Esophagus mucosa (tissue), 1 donor: Measurements from ENCODE around the gene VOPP1. TPM values are rescaled to one million over a fixed set of nuclear protein-coding genes. Genes with fewer than 3 reads are reported as not detected.
A peak's percentile ranks its signal among the peaks of the same experiment; 100 is the strongest.

Experiments used
- ATAC-seq: fragments of 200-7000 bp; cut with Tn5 transposase; one replicate; pipeline ENCODE4 v1.9.1; 2020
- total RNA-seq: library from RNA; stranded (reverse); gene quantifications from one replicate; pipeline ENCODE4 v1.2.4, GENCODE V29; 2023
- donor health status: DM: yes; HTN: yes; CAD: no.

The VOPP1 gene
- total RNA-seq, 1 donor from 2014 or later: 11.1 TPM

- no peak for ATAC-seq
Observed at GRCh38 chr7:55554038-55554437, 18.3 kb downstream of the VOPP1 start.

GRCh38 chr7:55553024-55553345, 19.3 kb downstream of the VOPP1 start:
- no peak for ATAC-seq

DNA sequence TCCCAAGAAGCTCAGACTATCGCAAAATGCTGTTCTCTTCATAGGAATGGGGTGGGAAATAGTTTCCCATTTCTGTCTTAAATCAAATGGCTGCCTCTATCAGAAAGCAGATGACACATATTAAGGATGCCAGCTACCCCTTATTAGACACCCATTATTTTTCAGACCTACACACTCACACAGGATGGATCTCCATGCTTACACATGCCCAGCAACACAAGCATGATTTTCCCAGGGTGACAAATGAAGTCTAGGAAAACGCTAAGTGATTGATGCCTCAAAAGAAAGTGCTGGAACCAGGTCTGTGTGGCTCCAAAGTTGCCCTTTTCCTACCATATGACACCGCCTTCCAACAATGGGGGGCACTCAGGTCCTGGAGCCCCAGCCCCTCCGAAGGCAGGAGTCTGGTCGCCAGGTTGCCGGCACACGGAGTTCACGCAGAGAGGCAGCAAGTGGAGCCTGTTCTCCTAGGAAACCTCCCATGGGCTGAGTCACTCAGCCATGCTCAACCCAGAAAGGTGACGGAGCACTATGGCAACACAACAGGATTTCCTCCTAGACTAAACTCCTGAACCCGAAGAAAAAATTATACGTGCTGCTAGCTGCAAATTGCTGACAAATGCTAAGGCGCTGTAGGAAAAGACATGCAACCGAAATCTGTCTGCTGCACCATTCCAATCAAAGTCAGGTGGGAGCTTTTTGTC, 19.8 kb downstream of the VOPP1 start:
- peak; percentile 96 for ATAC-seq

DNA sequence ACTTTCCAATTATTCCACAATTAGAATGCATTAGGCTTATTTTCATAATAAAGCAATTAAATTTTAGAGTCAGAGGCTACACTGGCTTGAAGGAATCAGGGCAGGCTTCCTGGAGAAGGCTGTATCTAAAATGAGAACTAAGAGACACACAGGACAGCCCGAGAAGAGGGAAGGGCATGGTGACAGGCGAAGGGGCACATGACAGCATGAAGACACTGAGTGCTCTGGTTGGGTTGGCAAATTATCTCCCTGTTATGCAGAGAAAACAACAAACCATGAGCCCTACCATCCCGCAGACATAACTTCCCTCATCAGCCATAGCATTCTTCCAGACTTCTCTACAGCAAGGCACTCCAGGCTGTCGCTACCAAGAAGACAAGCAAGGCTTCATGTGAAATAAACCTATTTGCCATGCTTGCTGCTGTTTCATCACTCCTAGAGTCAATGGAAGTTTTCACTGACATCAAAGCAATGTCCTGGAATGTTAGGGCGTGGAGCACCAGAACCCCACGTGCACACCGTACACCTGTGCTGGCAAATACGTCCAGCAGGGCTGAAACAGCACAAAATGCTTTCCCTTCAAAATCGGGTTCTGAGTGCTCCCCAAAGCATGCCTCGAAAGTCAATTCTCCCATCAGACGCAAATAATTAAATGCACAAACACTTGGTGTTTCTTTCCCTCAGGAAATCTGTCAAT, 21.3 kb downstream of the VOPP1 start:
- peak; percentile 44 for ATAC-seq

DNA sequence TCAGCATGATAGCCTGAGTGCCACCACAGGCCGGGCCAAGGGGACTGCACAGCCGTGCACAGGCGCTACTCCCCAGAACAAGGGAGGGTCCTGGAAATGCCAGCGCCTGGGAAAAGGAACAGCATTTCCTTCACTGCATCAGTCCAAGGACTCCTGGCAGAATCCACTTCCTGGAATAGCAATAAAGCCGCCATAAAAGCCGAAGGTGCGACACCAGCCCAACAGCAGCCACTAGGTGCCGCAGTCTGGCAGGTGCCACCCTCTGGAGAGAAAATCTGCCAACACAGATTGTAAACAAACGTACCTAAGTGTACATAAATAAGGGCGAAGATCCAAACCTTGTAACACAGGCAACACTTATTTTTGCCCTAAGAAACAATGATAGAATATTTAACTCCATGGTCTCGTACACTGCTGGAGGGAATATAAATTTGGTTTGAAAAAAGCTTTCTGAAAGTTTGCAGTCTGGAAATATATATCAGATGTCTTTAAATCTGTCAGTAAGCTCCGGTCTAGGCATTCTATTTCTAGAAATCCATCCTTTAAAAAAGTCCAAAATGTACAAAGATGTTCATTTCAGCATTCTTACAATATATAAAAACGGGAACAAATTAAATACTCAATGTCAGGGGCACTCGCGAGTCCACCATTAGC, 22.2 kb downstream of the VOPP1 start:
- ATAC-seq: no peak

- ATAC-seq: no peak
Observed at GRCh38 chr7:55549457-55549856, 22.8 kb downstream of the VOPP1 start.

GRCh38 chr7:55548295-55548731, 24.0 kb downstream of the VOPP1 start:
- no peak for ATAC-seq

- peak; percentile 83 for ATAC-seq
Observed at GRCh38 chr7:55546814-55547213, 25.5 kb downstream of the VOPP1 start.

- ATAC-seq: peak; percentile 90
Observed at GRCh38 chr7:55545496-55545895, 26.8 kb downstream of the VOPP1 start.

DNA sequence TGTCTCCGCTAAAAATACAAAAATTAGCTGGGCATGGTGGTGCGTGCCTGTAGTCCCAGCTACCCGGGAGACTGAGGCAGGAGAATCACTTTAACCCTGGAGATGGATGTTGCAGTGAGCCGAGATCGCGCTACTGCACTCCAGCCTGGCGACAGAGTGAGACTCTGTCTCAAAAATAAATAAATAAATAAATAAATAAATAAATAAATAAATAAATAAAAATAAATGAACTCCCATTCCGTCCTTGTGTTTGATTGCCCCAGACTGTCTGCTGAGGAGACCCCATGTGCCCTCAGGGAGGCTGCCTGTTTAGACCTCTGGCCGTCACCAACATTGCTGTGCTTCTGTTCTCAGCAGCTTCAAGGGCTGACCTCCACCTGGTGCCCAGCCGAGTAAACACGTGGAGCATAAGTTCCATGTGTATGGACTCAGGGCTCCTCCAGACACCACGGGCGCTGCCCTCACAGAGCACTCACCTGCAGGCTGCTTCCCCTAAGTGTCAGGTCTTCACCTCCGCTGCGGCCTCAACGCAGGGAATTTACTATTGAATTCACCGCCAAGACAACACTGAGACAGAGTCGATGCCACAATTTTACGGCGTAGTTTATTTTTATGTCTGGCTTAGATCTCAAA, 32.0 kb downstream of the VOPP1 start:
- no peak for ATAC-seq

- ATAC-seq: no peak
Observed at GRCh38 chr7:55539380-55539779, 32.9 kb downstream of the VOPP1 start.

DNA sequence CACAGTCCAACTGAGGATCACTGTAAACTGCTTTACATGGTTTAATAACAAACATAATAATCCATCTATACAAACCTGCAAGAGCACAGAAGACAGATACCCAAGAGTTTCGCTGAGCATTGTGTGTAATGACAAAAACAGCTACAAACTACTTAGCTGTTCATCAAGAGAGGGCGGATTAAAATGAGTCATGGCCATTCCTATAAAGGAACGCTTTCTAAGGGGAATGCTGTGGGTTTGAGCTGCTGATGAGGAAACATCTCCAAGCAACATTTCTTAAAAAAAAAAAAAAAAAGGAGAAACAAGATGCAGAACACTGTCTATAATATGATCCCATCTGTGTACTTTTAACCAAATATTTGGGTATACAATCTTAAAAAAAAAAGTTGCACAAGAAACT, 33.8 kb downstream of the VOPP1 start:
- no peak for ATAC-seq

GRCh38 chr7:55537458-55537990, 34.8 kb downstream of the VOPP1 start:
- no peak for ATAC-seq

- ATAC-seq: no peak
Observed at GRCh38 chr7:55536619-55537457, 35.5 kb downstream of the VOPP1 start.

- ATAC-seq: no peak
Observed at GRCh38 chr7:55535617-55536016, 36.7 kb downstream of the VOPP1 start.

DNA sequence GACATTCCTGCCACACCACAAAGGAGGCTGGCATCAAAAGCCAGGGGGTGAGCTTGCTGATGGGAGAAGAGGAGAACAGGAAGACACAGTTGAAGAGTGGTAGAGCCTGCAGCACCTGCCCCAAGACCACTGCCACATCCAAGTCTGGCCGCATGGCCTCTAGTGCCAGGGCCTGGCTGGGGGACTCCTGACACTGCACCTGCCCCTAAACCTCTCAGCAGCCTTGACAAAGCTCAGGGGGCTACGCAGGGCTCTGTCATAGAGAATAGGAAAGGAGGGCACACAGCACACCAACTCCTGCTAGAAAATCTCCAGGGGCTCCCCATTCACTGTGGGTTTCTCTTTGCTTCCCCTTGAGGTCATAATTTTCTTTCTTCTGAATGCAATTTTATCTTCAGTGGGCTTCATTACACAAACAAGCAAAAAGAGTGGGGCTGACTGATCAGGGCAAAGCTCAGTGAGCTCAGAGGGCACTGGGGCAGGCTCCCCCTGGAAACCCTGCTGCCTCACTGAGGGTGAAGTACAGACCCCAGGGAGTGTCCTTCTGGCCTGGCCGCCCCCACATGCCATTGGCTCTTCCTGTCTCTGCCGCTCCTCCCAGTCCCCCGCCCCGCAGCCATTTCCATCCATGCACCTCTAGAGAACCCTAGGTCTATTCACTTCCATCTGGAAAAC, 37.2 kb downstream of the VOPP1 start:
- ATAC-seq: no peak

DNA sequence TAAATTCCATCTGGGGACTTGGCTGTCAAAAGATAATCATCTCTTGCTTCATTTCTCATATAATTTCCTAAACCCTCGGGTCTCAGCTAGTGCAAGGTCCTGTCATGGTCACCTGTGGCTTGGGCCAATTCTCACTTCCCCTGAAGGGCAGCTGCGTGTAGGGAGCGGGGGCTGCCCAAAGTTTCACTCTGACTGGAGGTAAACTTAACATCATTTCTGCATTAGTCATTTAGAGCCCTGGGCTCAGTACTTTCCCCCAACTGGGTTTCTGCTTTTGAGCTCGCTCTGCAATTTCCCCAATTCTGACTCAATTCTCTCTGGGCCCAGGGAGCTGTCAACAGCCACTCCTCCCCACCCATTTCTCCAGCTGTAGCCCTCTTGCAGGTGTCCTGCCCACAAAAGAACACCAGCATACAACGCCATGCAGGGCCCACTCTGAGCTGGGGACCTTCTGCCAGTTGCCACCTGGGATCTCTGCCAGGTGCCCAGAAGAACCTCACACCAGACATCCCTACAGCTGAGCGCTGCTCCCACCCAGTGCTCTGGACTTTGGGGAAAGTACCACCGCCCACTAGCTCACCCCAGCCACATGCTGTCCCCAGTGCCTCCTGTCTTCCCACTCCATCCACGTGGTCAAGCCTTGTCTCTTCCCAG, 37.9 kb downstream of the VOPP1 start:
- ATAC-seq: peak; percentile 62

DNA sequence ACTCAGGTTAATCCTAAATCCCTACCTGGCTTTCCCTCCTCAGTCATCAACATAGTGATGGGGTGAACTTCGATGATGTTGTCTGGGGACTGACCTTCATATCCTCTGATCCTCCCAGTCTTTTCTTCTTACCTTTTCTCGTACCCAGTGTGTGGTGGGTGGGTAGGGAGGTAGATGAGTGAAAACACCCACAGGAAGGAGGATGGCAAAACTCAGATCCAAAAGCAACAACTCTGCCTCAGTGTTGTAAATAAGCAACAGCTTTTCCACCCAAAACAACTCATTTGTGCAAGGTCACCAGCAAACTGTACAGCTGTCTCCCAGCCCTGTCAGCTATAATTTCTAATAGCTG, 38.6 kb downstream of the VOPP1 start:
- ATAC-seq: no peak

DNA sequence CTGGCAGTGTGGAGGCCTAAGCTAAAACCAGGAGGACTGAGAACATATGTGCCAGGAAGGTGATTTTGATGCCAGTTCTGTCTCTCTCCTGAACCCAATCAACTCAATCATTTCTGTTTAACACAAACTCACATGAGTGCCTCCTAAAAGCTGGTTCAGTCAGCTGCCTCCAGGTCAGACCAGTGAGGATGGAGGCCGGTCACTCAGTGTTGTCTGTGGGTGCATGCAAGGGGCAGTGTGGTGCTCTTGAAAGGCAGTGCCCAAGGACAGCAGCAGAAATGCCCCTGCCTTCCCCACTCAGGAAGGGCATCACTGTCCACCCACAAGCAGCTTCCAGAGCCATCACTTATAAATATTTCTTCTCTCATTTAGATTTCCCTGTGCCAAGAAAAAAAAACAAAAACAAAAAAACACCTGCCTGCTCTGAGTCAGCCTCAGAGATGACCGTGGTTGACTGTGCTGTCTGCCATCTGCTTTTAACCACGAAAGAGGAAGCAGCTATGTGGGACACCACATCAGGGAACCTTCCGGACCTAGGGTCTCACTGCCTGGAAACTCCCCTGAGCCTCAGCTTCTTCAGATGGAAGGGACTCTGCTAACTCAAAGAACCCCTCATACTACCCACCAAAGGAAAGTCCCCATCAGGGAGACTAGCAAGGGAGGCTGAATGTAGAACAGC, 39.1 kb downstream of the VOPP1 start:
- peak; percentile 70 for ATAC-seq

GRCh38 chr7:55532150-55532917, 40.0 kb downstream of the VOPP1 start:
- ATAC-seq: no peak
